ENCODE measurements around the gene RTP3. TPM values are rescaled to one million over a fixed set of nuclear protein-coding genes. Genes with fewer than 3 reads are reported as not detected.

The RTP3 gene
- total and polyA plus RNA-seq, 4 donors = not detected

- Histone ChIP-seq H3K4me3 (ENCODE audit: low read length in 2 of 2) (no peak overlapping the region), H3K27ac (ENCODE audit: low read depth in 1 of 2, low read length in 2 of 2) (no peak overlapping the region), H3K9me3 (ENCODE audit: control insufficient read depth, low read length) (peaks cover 2% of the 10 kb centered on the region), H3K4me1 (ENCODE audit: control insufficient read depth in 1 of 2, insufficient read depth in 2 of 2, low read length in 2 of 2) (no peaks in the 10 kb centered on the region), H3K27me3 (ENCODE audit: control insufficient read depth in 1 of 2, insufficient read depth in 2 of 2, low read length in 1 of 2) (no peaks in the 10 kb centered on the region), H3K36me3 (ENCODE audit: control insufficient read depth in 1 of 2, insufficient read depth in 2 of 2, low read length in 1 of 2) (no peaks in the 10 kb centered on the region)
- intact Hi-C loops (cut with DNase I) = no loop called here
- ATAC-seq (ENCODE audit: low FRiP score) (no peak), DNase-seq (no peak)
- WGBS, 2 donors = 60 to 71% methylated on average over 4 of the region's 4 CpGs
Measured at GRCh38 chr3:46549408-46549904, 51.7 kb downstream of the RTP3 start.

GRCh38 chr3:46549989-46550388 is 52.2 kb downstream of the RTP3 start:
- H3K27ac ChIP-seq (ENCODE audit: low read depth in 1 of 2, low read length in 2 of 2) = no peak overlapping the region
- DNase-seq = no peak
- no peaks in the 10 kb centered on the region for H3K27me3 ChIP-seq (ENCODE audit: control insufficient read depth in 1 of 2, insufficient read depth in 2 of 2, low read length in 1 of 2)
- ATAC-seq (ENCODE audit: low FRiP score) = no peak
- peaks cover 2% of the 10 kb centered on the region for H3K9me3 ChIP-seq (ENCODE audit: control insufficient read depth, low read length)
- 61 to 73% methylated on average over 1 of the region's 1 CpG for WGBS, 2 donors
- intact Hi-C loops (cut with DNase I) = no loop called here
- no peaks in the 10 kb centered on the region for H3K4me1 ChIP-seq (ENCODE audit: control insufficient read depth in 1 of 2, insufficient read depth in 2 of 2, low read length in 2 of 2)
- H3K4me3 ChIP-seq (ENCODE audit: low read length in 2 of 2) = no peak overlapping the region
- H3K36me3 ChIP-seq (ENCODE audit: control insufficient read depth in 1 of 2, insufficient read depth in 2 of 2, low read length in 1 of 2) = no peaks in the 10 kb centered on the region

Other genes starting within 250 kb of the RTP3 start
- gene CCR2, start 143.9 kb upstream of the RTP3 start, total RNA-seq = 1 to 10 TPM; 2.8 to 6.2 TPM
- gene CCR2, start 143.9 kb upstream of the RTP3 start, polyA plus RNA-seq = under 1 TPM in 1 of 2 donors, not detected in 1; 0.18 TPM
- 1 to 10 TPM; 4.1 to 5.7 TPM for gene CCR5, start 127.0 kb upstream of the RTP3 start, total RNA-seq
- gene CCR5, start 127.0 kb upstream of the RTP3 start, polyA plus RNA-seq = 1 to 10 TPM in 1 of 2 donors, under 1 TPM in 1; 0.05 to 2.1 TPM
- 1 to 10 TPM; 3.1 to 5.1 TPM for gene CCRL2, start 90.7 kb upstream of the RTP3 start, total RNA-seq
- 1 to 10 TPM in 1 of 2 donors, under 1 TPM in 1; 0.59 to 1.8 TPM for gene CCRL2, start 90.7 kb upstream of the RTP3 start, polyA plus RNA-seq
- gene LTF, start 33.1 kb upstream of the RTP3 start, total RNA-seq = 1 to 10 TPM; 3.2 to 5.5 TPM
- gene LTF, start 33.1 kb upstream of the RTP3 start, polyA plus RNA-seq = under 1 TPM; 0.13 to 0.59 TPM
- 1 to 10 TPM in 1 of 2 donors, under 1 TPM in 1; 0.78 to 8.8 TPM for gene LRRC2, start 68.3 kb downstream of the RTP3 start, total RNA-seq
- gene LRRC2, start 68.3 kb downstream of the RTP3 start, polyA plus RNA-seq = under 1 TPM; 0.03 to 0.13 TPM
- gene FAM240A, start 114.5 kb downstream of the RTP3 start, total RNA-seq = not detected
- gene FAM240A, start 114.5 kb downstream of the RTP3 start, polyA plus RNA-seq = not detected
- 10 to 100 TPM; 21.0 to 28.7 TPM for gene ALS2CL, start 195.7 kb downstream of the RTP3 start, total RNA-seq
- gene ALS2CL, start 195.7 kb downstream of the RTP3 start, polyA plus RNA-seq = 10 to 100 TPM in 1 of 2 donors, 1 to 10 TPM in 1; 3.8 to 40.7 TPM
- under 1 TPM; 0.55 to 0.99 TPM for gene TMIE, start 203.4 kb downstream of the RTP3 start, total RNA-seq
- under 1 TPM; 0.75 to 1.00 TPM for gene TMIE, start 203.4 kb downstream of the RTP3 start, polyA plus RNA-seq
- not detected for gene PRSS50, start 219.9 kb downstream of the RTP3 start, total RNA-seq
- gene PRSS50, start 219.9 kb downstream of the RTP3 start, polyA plus RNA-seq = under 1 TPM in 1 of 2 donors, not detected in 1; 0.31 TPM